BJ (cell line): ENCODE data around the gene CFAP97D2. TPM values are rescaled to one million over a fixed set of nuclear protein-coding genes. Genes with fewer than 3 reads are reported as not detected.

ENCODE experiments used
- CTCF ChIA-PET: fragments of 350-600 bp; formaldehyde crosslinking; extraction: SDS; loops from one replicate; lab custom pipeline; 2021; ENCODE audit warnings: antibody characterized with exemption, inconsistent platforms; lab: Yijun Ruan, JAX
- POLR2A ChIA-PET: fragments of 300-600 bp; sonication (Branson Sonifier 250); formaldehyde crosslinking; extraction: SDS; loops from one replicate; lab custom pipeline; 2021; ENCODE audit warnings: antibody characterized with exemption; lab: Charles Lee
- DNase-seq: peaks from one replicate; pipeline ENCODE4 v3.0.0-alpha.2; 2011; ENCODE audit warnings: low read depth
- H3K27me3 ChIP-seq: 2 replicates; pipeline ENCODE4 v1.6.0; 2011; ENCODE audit warnings: low read length; ENCODE audit not compliant: control insufficient read depth, insufficient read depth
- H3K36me3 ChIP-seq: 2 replicates; pipeline ENCODE4 v1.5.1; 2011; ENCODE audit warnings: low read length; ENCODE audit not compliant: control insufficient read depth, insufficient read depth
- H3K4me3 ChIP-seq: 2 replicates; pipeline ENCODE4 v1.5.1; 2011; ENCODE audit warnings: low read depth, mild to moderate bottlenecking, control low read depth, low read length
- polyA plus RNA-seq: library from polyadenylated mRNA; depleted of rRNA; stranded (reverse); fragments of >200 nt; gene quantifications from 2 replicates; pipeline ENCODE4 v1.2.3, GENCODE V29; 2011
- TF ChIP-seq, protein P1 (sequence below): IDR thresholded peaks from 2 replicates; pipeline ENCODE4 v1.5.1; 2011; ENCODE audit warnings: low read depth, mild to moderate bottlenecking, control low read depth, inconsistent platforms, low read length, moderate library complexity; ENCODE audit not compliant: insufficient read depth

The CFAP97D2 gene
- polyA plus RNA-seq, 1 experiment = not detected

- Histone ChIP-seq H3K27me3 (no peaks in the 10 kb centered on the region; the same call in 1 of the 2 replicates), H3K4me3 (no peak overlapping the region), H3K36me3 (no peaks in the 10 kb centered on the region)
- ChIA-PET CTCF (interaction anchor here (0.7 to 3.6 kb wide), 12 partner anchors 11 to 278 kb away, joined by 3 to 42 read pairs (median 3); partner anchors contain the start of gene RASA3), POLR2A (no interaction called here)
- DNase-seq = no peak
- TF ChIP-seq, protein P1, sequence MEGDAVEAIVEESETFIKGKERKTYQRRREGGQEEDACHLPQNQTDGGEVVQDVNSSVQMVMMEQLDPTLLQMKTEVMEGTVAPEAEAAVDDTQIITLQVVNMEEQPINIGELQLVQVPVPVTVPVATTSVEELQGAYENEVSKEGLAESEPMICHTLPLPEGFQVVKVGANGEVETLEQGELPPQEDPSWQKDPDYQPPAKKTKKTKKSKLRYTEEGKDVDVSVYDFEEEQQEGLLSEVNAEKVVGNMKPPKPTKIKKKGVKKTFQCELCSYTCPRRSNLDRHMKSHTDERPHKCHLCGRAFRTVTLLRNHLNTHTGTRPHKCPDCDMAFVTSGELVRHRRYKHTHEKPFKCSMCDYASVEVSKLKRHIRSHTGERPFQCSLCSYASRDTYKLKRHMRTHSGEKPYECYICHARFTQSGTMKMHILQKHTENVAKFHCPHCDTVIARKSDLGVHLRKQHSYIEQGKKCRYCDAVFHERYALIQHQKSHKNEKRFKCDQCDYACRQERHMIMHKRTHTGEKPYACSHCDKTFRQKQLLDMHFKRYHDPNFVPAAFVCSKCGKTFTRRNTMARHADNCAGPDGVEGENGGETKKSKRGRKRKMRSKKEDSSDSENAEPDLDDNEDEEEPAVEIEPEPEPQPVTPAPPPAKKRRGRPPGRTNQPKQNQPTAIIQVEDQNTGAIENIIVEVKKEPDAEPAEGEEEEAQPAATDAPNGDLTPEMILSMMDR = no peak
Measured at GRCh38 chr13:114225610-114226009, 46.6 kb downstream of the CFAP97D2 start.

GRCh38 chr13:114226088-114226487 is 47.0 kb downstream of the CFAP97D2 start:
- no peaks in the 10 kb centered on the region; the same call in 1 of the 2 replicates for H3K27me3 ChIP-seq
- ChIA-PET POLR2A (no interaction called here), CTCF (interaction anchor here (0.7 to 3.6 kb wide), 12 partner anchors 11 to 278 kb away, joined by 3 to 42 read pairs (median 3); partner anchors contain the start of gene RASA3)
- DNase-seq = no peak
- no peak overlapping the region for H3K4me3 ChIP-seq
- H3K36me3 ChIP-seq = no peaks in the 10 kb centered on the region
- TF ChIP-seq, protein P1 = no peak

DNA sequence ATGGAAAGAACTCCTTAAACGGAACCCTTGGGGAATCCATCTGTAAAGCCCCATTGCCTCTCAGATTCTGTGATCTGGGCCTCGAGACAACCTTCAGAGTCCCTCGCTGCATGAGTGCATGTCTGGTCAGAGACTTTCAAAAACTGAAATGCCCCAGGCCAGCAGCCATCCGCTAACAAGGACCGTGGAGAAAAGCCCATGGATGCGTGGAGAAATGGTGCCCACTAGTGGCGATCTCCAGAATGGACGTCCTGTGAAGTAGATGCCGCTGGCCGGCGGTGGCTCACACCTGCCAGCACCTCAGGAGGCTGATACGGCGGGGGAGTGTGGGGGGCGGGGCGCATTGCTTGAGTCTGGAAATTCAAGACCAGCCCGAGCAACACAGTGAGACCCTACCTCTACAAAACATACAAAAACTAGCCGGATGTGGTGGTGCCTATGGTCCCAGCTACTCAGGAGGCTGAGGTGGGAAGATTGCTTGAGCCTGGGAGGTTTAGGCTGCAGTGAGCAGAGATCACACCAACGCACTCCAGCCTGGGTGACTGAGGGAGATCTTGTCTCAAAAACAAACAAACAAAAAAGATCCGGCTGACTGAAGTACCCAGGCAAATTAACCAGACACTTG is 47.8 kb downstream of the CFAP97D2 start:
- TF ChIP-seq, protein P1 = peak; percentile 94
- ChIA-PET CTCF (interaction anchor here (0.7 to 3.6 kb wide), 12 partner anchors 10 to 279 kb away, joined by 3 to 42 read pairs (median 4); no protein-coding TSS in a partner anchor), POLR2A (no interaction called here)
- Histone ChIP-seq H3K27me3 (no peaks in the 10 kb centered on the region; the same call in 1 of the 2 replicates), H3K4me3 (no peak overlapping the region), H3K36me3 (no peaks in the 10 kb centered on the region)
- peak; percentile 15 for DNase-seq

- ChIA-PET POLR2A (no interaction called here), CTCF (interaction anchor here (0.7 to 3.6 kb wide), 8 partner anchors 65 to 280 kb away, joined by 3 to 42 read pairs (median 5); no protein-coding TSS in a partner anchor)
- TF ChIP-seq, protein P1 = no peak
- DNase-seq = no peak
- Histone ChIP-seq H3K27me3 (no peaks in the 10 kb centered on the region; the same call in 1 of the 2 replicates), H3K36me3 (no peaks in the 10 kb centered on the region), H3K4me3 (no peak overlapping the region)
Measured at GRCh38 chr13:114227528-114227927, 48.5 kb downstream of the CFAP97D2 start.

DNA sequence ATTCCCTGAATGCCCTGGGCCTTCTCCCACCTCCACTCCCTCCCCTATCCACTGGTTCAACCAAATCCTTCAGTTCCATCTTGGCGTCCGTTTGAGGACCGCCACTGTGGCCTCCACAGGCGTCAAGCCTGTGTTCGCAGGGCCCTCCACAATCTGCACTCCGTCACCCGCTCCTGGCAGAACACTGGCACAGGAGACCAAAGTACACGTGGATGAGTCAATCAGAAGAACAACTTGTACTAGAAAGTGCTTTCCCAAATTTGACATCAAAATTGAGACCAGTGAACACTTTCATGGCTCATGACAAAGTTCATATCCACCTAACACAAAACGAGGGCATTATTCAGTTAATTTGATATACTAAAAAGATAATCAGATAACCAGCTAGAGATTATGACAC is 49.1 kb downstream of the CFAP97D2 start:
- Histone ChIP-seq H3K27me3 (no peaks in the 10 kb centered on the region; the same call in 1 of the 2 replicates), H3K4me3 (no peak overlapping the region), H3K36me3 (no peaks in the 10 kb centered on the region)
- POLR2A ChIA-PET = no interaction called here
- DNase-seq = no peak
- TF ChIP-seq, protein P1 = no peak
- CTCF ChIA-PET = interaction anchor here (1.2 to 3.6 kb wide), 5 partner anchors 111 to 412 kb away, joined by 3 to 42 read pairs (median 6); no protein-coding TSS in a partner anchor
